Activated CD4-positive, alpha-beta T cell treated with anti-CD3 and anti-CD28 coated beads, Interleukin-2, amount 50 U/mL, for 1 hour (primary cell): ENCODE measurements around the gene MEGF11.

Source experiments
- DNase-seq: peaks from one replicate; pipeline ENCODE4 v3.0.0-alpha.2; 2020

MEGF11 gene

DNA sequence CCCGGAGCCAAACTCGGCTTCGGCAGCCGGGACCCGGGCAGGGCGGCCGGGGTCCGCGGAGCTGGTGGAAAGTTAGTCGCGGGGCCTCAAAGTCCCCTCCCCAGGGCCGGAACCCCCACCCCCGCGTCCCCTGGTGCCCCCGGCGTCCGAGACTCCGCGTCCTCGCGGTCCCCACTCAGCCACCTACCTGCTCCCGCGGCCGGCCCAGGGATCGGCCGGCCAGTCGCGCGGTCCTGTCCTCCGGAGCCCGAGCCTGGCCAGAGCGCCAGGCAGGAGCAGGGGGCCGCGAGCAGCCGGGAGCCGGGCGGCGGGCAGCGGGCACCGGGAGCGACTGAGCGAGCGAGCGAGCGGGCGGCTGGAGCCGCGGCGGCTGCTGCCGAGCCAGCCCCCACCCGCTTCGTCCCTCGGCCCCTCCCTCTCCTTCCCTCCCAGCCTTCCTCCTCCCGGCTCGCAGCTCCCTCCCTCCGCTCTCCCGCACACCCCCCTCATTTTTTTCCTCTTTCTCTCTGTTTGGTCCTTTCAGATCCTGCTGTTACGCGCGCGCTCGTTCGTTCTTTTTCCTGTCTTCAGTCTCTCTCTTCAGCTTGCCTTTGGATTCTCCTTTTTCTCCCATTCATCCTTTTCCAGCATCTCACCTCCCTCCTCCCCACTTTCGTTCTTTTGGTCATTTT, at the start of gene MEGF11:
Gene MEGF11, minus strand, starts transcription at position 333 of the 671 bp plus-strand sequence. CDS start 125,347 bp downstream, outside the sequence.
- no peak for DNase-seq

DNA sequence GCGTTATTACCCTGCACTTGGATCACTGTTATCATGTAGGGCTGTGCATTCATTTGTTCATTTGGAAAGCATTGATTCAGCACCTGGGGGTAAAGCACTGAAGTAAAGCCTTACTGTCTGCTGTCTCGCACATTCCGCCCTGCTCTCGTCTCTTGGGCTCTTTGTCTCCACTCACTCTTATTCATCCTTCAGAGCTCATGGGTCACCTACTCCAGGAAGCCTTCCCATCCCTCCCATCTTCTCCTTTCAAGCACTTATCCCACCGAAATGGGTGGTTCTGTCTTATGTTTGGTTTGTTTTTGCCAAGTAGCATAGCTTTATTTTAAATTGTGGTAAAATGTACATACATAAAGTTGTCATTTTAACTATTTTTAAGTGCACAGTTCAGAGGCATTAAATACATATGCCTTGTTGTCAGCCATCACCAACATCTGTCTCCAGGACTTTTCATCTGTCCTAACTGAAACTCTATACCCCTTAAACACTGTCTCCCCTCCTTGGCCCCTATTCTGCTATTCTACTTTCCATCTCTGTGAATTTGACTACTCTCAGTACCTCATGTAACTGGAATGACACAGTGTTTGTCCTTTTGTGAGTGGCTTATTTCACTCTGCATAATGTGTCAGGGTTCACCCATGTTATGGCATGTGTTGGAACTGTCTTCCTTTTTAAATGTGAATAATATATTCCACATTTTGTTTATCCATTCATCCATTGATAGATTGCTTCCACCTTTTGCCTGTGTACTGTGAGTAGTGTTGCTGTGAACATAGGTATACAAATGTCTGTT, 49.1 kb upstream of the MEGF11 start:
- no peak for DNase-seq

DNA sequence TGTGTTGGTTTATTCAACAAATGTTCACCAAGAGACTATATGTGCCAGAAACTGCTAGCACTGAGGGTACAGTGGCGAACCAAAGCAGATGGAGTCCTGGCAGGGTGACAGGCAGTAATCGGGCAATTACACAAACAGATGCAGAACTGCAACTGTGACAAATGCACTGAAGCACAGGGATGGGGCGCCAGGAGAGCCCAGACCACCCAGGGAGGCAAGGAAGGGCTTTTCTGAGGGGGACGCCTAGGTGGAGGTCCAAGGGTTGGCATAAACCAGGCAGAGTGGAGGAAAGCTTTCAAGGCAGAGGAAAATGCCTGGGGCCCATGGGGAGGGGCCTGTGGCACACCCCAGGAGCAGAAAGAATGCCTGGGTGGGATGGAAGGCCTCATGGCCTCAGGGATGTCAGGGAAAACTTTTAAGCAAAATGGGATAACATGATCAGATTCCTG, 45.3 kb upstream of the MEGF11 start:
- DNase-seq = no peak

DNA sequence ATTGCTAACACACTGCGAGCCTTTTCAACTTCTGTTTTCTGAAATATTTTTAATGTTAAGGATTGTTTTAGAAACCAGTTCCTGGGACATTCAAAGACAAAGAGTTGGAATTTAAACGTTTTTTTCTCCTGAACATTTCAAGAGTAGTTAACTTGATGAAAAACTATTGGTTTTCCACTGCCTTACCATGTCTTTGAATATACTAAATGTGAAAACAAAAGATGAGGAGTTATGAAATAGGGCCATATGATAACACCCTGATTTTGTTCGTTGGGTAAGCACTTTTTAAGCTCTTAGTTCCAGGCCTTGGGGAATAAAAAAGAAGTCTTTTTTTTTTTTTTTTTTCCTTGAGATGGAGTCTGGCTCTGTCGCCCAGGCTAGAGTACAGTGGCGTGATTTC, 42.6 kb upstream of the MEGF11 start:
- DNase-seq = no peak

DNA sequence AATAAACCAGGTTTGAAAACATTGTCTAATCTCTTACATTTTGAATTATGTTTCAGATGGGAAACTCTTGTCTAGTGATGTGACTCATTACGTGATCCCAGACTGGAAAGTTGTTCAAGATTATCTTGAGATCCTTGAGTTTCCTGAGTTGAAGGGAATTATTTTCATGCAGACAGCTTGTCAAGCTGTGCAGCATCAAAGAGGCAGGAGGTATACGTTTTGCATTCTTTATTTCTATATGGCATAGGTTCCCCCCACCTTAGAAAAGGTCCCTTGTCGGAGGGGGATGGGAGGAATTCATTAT, 41.3 kb upstream of the MEGF11 start:
- DNase-seq = no peak

DNA sequence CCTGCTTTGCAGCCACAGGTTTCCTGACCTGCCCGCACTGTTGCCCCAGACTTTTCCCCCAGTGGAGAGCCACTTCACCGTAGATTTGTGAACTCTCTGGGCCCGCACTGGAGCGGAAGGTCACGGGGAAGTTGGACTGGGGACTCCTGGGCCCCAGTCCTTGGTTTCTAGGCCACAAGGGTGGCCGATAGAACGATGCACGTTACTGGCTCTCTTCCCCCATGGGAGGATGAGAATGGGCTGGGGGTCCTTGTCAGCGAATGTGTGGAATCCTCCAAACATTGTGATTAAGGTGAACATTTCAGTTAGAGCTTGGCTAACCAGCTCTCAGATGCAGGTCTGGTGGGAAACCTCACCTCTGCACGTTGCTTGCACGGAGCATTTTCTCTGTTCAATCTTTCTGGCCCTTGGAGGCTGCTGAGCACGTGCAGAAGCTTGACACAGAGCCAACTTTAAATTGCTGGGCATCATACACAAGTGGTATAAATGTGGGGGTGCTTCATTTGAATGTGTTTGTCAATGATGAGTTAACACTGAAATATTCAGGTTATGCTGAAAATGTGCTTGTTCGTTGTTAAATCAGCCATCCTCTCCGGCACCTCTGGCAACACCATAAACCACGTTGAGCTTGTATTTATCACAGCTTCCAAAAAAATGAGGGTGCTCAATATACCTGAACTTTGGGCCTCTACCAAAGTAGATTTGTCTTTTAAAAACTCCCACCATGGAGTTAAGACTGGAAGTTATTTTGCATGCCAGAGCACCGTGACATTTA, 40.8 kb upstream of the MEGF11 start:
- peak; percentile 39 for DNase-seq

DNA sequence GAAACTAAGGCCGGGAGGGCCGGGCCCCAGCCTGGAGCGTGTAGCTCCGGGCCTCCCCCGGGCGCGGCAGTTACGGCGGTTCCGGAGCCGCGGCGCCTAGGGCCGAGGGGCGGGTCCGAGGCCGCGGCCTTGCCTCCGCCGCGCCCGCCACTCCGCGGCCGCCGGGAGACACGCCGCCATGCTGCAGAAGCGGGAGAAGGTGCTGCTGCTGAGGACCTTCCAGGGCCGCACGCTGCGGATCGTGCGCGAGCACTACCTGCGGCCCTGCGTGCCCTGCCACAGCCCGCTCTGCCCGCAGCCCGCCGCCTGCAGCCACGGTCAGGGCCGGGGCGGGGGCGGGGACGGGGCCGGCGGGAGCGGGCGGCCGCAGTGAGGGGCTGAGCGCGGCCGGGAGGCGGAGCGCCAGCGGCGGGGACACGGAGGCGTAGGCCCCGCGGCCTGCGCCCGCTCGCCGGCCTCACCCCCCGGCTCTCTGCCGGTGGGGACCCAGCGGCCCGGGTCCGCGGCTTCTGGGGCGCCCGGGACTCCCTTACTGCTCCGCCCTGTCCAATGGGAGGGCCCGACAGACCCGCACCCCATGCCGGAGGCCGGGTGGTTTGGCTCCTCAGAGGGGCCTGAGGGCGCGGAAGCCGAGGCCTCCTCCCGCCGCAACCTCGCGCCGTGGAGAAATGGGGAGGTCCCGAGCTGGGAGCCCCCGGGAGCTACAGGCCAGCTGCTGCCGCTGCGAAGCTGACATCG, 40.0 kb upstream of the MEGF11 start, which contains the start of gene DIS3L:
Gene DIS3L, plus strand, starts transcription at position 150 of the 738 bp plus-strand sequence. Its CDS starts 29 bp downstream, at position 179.
- peak; percentile 58 for DNase-seq

DNA sequence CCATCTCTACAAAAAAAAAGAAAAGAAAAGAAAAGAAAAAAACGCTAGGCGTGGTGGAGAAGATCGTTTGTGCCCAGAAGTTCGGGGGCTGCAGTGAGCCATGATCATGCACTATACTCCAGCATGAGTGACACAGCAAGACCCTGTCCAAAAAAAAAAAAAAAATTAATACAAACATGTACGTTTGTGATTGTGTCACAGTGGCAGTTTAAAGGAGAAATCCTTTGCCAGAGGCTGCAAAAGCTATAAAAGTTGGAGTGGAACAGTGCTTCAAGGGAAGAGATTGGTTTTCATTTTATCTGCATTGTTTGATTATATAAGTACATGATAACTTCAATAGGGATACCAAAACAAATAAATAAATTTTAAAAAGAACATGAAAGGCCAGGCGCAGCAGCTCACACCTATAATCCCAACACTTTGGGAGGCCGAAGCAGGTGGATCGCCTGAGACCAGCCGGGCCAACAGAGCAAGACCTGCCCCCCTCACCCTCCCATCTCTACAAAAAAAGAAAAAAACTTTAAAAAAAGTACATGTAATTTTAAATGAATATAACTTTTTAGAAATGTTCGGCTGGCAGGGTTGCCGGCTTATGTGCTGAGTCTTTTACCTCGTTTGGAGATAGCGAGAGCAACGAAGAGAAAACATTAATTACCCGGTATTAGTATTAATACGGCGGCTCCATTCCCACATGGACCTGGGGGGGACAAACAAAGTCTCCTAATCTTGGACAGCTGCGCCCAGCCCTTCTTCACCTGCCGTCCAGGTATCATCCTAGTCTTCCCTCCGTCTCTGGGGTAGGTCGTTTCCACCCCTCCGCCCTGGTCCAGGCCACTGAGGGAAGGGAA, 39.2 kb upstream of the MEGF11 start:
- no peak for DNase-seq

DNA sequence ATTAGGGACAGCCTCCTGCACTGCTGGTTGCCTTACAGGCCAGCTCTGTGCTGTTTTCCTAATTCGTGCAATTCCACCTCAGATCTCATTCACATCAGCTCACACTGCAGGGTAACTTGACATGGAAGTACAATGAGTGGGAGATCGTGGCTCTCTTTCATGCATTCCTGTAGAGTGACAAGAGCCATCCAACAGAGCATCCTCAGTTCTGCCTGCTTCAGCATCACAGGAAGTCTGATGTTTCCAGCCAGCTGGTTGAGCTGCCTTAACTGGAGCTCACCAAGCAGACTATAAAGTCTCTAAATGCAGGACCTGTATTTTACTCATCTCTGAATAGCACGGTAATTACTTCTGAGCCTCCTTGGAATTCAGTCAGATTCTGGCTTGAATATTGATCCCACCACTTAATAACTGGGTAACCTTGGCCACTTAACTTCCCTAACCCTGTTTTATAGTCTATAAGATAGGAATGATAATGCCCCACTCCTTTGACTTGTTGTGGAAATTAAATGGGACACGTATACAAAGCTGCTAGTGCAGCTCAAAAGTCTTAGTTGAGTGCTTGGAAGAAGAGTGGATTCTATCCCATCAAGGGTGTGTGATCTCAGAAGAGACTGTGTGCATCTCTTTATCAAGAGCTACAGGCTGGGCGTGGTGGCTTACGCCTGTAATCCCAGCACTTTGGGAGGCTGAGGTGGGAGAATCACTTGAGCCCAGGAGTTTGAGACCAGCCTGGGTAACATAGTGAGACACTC, 38.4 kb upstream of the MEGF11 start:
- DNase-seq = no peak

DNA sequence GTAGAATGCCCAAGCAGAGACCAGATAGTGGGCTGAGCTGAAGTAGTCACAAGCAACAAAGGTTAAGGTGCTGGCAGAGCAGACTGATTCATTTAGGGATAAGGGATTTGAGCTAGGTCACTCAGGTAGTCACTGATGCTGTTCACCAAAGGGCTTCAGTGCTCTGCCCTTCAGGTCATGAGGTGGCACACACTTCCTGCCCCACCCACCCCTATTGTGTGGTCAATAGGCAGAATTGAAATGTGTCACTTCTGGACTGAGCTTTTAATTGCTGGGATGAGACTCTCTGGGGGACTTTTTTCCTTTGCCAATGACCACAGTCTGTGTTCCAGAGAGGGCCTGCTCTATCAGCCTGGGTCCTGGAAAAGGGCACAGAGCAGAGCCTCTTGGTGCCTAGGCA, 37.0 kb upstream of the MEGF11 start:
- no peak for DNase-seq

DNA sequence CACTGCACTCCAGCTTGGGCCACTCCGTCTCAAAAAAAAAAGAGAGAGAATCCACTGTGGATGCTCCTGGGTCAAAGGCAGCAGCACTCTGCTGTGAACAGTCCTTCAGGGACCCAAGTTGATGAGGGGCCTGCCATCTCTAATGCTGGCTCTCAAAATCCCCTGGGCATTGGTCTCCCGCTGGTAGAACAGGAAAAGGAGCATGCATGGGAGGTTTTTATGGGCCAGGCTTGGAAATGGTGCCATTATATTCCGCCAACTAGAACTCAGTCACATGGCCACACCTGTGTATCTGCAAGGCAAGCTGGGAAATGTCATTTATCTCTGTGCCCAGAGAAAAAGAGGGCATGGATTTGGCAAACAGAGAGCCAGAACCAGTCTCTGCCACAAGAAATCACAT, 36.5 kb upstream of the MEGF11 start:
- DNase-seq = no peak

DNA sequence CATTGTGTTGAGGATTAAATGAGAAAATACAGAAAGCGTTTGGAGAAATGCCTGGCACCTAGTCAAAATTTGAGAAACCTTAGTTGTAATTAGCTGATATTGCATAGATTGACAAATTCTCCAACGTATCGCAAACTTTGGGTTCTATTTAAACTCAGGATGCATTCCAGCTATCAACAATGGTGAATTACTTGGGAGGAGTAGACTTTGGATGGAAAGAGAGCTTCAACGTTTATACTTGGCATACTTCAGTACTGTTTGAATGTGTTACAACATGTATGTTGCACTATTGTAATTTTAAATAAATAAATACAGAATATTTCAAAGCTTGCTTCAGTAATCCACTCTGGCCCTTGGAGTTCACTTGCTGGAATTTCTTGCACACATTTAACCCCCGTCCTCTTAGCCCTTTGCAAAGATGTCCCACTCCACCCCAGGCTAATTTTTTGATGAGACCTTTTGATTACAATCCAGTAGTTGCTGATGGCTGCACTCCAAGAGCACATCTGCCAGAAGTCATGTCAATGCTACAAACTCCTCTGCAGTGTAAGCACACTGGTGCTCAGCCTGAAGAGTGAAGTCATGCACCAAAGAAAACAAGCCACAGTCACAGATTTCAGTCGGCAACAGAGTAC, 35.1 kb upstream of the MEGF11 start:
- DNase-seq = no peak

DNA sequence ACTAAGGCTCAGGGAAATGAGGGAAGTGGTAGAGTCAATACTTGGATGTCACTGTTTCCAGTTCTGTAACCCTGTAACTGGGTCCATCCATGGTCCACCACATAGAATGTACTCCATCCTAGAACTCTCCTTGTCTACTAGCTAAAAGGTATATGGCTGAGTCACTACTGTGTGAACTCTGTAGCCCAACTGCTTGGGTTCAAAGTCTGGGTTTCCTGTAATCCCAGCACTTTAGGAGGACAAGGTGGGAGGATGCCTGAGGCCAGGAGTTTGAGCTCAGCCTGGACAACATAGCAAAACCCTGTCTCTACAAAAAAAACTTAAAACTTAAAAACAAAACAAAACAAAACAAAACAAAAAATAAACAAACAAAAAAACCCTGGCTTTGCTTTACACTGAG, 34.5 kb upstream of the MEGF11 start:
- DNase-seq = no peak

DNA sequence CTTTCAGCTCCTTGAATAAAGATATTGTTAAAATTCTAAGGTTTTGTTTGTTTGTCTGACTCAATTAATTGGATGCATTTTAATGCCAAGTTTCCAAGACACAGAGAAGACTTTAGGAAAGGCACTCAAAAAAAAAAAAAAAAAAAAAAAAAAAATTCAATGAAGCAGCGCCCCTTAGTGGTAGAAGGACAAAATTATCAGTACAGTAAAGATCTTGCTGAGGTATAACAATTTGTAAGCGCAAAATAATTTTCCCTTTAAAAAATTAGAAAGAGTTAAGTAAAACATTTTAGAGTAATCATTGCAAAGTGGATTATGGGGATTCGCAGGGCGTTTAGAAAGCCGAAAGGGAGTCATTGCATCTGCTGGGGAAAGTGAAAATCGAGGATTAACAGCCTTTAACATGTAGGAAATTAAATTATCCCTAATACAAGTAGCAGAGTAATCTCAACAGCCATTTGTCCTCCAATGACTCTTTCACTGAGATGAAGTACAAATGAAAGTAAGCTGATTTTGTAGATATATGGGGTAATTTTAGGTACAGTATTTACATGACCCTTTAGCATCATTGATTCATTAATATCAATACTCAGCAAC, 34.0 kb upstream of the MEGF11 start:
- no peak for DNase-seq

DNA sequence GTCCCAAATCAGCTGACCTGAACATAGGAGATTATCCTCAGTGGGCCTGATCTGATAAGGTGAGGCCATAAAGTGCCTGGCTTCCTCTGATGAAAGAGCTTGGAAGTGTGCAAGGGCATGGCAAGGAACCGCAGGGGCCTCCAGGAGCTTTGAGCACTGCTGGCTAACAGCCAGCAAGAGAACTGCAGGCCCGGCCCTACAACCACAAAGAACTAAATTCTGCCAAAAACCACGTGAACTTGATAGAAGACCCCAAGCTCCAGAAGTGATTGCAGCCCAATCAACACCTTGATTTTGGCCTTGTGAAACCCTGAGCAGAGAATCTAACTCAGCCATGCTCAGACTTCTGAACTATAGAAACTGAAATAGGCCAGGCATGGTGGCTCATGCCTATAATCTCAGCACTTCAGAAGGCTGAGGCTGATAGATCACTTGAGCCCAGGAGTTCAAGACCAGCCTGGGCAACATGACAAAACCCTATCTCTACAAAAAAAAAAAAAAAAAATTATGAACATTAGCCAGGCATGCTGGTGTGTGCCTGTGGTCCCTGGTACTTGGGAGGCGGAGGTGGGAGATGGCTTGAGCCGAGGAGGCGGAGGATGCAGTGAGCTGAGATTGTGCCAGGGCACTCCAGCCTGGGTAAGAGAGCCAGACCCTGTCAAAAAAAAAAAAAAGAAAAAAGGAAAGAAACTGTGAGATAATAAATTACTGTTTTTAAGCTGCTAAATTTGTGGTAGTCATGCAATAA, 32.2 kb upstream of the MEGF11 start:
- no peak for DNase-seq

DNA sequence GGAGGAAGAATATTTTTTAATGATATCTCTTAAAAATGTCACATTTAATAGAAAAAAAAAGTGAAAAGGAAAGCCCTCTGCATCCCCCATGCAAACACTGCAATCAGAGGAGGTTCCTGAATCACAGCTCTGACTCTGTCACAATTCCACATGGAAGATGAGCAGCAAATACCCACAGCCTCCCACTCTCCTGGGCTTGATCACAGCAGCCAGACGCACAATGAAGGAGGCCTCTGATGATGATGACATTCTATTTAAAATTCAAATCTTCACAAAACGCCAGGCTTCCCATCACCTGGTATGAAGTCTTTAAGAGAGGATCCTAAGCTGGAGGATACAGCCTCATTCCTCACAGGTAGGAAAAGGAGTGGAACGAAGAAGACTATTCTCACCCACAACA, 30.7 kb upstream of the MEGF11 start:
- no peak for DNase-seq

DNA sequence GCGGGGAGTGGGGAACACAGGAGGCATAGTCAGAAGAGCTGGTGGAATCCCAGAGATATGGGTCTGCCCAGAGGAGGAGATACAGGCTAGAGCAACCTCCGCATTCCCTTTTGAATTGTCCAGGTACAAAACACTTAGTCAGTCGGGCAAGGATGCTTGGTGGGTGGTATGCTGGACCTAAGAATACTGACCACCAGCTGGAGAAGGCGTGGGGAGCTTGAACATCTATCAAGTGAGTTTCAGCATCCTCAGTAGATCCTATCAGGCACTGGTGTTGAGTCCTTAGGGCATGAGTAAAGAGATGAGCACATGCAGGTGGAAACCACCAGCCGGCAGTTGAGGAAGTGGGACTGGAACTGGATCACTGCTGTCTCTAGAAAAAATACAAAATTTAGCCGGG, 25.1 kb upstream of the MEGF11 start:
- DNase-seq = no peak

DNA sequence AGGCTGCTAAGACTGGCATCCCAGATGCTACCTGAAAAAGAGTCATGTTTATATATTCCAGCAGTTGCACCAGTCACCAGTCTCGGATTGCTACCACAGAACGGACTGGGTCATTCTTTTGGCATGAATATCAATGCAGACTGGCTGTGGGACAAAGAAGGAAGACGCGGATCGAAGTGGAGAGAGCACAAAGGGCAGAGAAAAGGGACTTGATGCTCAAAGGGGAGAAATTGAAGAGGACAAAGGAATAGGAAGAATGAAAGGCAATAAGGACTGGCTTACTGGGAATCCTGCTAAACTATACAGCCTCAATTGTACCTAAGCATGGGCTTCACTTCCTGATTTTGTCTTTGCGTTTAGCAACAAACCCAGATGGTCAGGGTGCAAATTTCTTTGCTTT, 24.5 kb upstream of the MEGF11 start:
- DNase-seq = no peak

DNA sequence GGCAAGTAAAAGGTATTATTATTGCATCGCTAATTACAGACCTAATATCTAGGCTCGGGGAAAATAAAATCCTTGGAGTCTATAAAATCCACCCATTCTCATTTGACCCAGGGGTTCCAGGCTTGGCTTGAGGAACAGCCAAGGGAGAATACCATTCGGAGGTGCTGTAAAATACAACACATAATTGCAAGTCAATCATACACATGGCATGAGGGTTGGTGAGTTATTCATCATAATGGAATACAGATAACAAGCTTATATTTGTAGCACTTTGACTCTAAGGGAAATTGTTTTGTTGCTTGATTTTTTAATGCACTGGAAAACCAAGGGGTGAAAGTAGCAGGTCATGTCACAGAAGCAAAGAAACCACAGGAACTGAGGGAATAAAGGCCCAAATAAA, 23.0 kb upstream of the MEGF11 start:
- DNase-seq = no peak

DNA sequence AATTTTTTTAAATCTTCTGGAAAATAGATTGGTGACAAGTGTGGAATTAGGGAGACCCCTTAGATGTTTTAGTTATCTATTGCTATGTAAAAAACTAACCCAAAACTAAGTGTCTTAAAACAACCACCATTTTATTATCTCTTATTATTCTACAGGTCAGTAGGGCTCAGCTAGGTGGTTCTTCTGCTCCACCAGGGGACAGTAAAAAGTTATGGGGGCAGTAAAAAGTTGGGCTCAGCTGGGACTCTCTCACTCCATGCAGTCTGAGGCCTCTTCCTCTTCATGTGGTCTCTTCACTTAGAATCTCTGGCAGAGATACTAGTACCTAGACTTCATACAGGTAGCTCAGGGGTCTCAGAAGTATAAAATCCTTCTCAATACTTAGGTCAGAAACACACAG, 21.8 kb upstream of the MEGF11 start:
- DNase-seq = no peak
